Embryonic facial prominence (tissue), 1 donor: ENCODE data around the gene C2CD3.

Experiments
- DNase-seq: peaks from one replicate; pipeline ENCODE4 v3.0.0-alpha.2; 2016; ENCODE audit errors: extremely low spot score

C2CD3 gene

GRCh38 chr11:74020539-74020938, 150.3 kb downstream of the C2CD3 start:
- DNase-seq: no peak

DNA sequence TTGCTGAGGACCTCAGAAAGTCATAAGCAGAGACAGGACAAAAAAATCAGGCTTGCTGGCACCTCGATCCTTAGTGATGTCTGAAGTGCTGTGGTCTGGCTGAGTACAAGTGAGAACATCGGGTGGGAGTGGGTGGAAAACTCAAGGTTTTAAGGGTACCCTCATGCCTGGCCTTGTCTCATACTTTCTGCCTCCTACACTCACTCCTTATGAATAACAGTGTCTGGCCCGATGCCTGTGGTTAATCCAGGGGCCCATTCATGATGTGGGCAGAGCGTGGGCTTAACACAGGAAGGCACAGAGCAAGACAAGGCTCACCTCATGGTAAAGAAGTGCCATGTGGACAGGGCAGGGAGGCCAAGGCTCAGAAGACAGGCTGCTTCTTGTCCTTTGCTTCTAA, 150.9 kb downstream of the C2CD3 start:
- no peak for DNase-seq

DNA sequence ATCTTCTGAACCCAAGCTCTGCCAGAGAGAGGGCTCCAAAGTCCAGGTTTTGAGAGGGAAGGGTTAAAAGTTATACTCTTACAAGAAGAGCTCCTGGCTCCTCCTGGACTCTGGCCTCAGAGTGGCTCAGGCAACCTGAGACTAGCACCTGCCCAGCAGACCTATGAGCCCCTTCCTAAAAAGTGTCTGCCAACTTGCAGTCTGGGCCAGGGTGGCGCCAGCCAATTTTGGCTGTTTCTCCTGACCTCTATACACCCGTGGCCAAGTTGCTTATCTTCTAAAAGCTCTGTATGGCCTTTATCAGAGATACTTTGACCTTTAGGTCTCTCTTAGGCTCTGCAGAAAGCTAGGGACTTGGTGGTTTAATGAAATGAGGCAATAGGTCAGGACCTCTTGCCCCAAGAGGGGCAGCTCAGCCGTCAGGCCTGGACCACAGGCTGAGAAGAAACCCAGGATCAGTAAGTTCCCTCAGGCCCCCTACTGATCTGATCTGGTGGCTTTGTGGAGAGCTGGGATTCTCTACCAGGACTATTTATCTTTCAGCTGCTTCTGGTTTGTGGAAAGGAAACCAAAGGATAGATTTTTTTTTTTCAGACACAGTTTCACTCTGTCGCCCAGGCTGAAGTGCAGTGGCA, 151.6 kb downstream of the C2CD3 start:
- DNase-seq: no peak

GRCh38 chr11:74018331-74019005, 152.3 kb downstream of the C2CD3 start:
- no peak for DNase-seq

DNA sequence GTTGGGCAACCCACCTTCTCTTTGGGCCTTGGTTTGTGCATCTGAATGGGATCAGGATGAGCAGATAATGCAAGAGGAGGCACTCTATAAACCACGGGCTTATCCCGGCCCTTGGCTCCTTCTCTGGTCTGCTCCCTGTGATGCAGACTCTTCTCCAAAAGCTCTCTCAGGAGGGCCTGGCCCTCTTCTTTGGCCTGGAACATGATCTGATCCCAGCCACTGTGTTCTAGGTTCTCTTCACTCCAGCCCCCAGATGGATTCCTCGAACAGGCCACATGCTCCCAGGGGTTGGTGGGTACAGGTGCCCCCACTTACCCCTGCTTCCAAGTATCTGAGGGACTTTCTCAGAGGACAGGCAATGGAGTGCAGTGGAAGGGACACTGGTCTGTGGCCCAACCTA, 153.2 kb downstream of the C2CD3 start:
- DNase-seq: no peak

GRCh38 chr11:74015919-74016684, 154.7 kb downstream of the C2CD3 start:
- DNase-seq: no peak

GRCh38 chr11:74014880-74015279, 155.9 kb downstream of the C2CD3 start:
- no peak for DNase-seq

GRCh38 chr11:74013141-74013540, 157.7 kb downstream of the C2CD3 start:
- no peak for DNase-seq

DNA sequence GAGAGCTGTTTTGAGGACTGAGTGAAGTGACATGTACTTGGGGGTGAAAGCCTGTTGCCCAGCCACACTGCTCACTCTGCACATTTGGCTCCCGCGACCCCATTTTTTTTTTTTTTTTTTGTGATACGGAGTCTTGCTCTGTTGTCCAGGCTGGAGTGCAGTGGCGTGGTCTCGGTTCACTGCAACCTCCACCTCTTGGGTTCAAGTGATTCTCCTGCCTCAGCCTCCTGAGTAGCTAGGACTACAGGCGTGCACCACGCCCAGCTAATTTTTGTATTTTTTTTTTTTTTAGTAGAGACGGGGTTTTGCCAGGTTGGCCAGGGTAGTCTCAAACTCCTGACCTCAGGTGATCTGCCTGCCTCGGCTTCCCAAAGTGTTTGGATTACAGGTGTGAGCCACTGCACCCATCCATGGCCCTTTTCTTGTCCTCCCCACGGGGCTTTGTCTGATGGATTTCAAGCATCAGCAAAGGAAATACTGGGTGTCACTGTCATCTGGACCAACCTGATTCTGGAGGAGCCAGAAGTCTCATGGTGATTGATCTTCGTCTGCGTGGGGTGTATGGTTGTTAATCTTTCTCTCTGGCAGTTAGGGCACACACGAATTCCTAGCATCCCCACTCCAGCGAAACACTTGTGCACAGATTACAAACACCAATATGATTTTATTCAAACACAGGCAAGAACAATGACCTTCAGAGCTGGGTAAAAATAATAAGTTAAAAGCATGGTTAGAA, 158.6 kb downstream of the C2CD3 start:
- no peak for DNase-seq

DNA sequence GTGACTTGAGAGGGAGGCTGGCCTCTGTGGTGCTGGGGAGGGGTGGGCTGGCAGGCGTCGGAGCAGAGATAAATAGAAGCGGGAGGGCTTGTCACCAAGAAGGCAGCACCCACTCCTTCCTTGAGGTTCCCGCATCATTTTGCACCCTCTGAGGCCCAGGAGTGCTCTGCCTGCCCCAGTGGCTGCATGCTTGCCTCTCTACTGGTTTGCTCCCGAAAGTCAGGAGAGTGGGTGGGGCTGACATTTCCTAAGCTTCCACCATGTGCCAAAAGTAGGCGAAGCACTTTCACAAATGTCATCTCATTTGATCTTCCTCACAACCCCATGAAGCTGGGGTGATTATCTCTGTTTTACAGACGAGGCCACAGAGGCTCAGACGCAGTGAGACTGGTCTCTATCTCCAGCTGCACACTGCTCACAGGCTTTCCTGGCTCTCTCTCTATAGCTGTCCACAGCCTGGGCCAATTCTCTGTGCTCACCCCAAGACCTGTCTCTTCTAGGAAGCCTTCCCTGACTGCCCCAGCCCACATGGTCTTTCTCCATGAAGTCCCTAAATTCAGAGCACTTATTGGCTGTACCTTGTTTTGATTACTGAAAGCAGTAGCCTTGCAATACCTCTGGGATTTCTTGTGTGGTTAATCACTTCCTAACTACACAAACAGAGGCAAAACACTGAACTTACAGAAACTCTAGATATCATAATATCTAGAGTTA, 159.3 kb downstream of the C2CD3 start:
- DNase-seq: no peak

- no peak for DNase-seq
Measured at GRCh38 chr11:74010306-74011300, 160.2 kb downstream of the C2CD3 start.

DNA sequence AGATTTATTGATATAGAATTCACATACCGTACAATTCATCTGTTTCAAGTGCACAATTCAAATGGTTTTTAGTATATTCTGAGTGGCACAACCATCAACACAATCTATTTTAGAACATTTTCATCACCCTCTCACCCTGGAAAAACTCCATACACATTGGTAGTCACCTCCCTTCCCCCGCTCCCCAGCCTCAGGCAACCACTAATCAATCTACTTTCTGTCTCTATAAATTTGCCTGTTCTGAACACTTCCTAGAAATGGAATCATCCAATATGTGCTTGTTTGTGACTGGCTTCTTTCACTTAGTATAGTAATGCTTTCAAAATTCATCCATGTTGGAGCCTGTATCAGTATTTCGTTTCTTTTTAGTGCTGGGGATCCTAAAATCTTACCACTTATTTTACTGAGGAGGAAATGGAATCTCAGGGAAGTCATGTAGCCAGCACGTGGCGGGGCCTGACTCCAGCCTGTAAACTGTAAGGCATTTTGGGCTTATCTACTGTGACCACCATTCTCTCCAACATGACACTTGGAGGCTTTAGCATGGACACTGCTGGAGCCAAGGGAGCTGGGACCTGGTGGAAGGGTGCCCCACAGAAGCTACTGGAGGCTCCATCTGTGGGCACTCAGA, 161.0 kb downstream of the C2CD3 start:
- no peak for DNase-seq

DNA sequence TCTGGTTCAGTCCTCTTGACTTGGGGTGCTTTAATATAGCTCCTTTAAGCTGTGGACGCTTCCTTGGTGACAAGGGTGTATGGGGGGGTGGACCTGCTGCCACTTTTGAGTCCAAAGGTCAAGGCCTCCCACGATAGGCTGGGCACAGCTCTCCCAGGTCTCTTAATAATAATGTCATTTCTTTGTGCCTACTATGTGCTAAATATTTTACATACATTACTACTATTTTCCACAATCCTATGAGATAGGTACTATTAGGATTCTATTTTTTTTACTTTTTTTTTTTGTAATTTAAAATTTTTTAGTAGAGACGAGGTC, 161.6 kb downstream of the C2CD3 start:
- DNase-seq: no peak

DNA sequence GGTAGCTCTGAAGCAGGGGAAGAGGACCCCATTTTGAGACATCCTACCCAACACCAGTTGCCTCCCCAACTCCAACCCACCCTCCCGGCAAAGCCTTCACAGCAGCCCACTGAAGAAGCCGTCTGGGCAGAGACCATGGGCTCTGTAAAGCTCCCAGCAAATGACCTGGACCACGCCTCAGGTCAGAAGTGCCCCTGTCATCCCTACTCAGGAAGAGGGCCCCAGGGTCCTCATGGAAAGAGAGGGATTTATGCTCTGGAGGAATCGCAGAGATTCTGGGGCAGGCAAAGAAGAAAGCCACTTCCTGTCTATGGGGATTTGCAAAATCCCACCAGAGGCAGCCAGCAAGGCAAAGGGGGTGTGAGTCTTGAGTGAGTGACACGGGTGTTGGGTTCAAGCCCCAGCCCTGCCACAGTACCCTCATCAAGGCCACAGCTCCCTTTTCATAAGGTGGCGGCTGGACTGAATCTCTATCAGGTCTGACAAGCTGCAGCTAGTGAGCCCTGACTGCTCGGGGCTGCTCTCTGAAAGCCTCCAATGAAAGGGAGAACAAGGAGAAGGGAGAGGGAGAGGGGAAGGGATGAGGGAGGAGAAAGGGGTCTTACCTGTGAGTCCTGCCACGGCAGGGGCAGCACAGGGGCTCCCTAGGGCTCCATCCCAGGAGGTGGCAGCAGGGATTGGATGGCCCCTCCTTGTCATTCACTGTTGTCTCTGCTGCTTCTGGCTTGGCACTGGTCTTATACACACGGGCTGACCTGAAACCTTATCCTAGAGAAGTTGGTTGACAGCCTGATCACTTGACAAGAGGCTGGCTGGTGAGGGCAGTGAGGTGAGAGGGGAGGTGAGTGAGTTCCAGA, 162.2 kb downstream of the C2CD3 start, which contains the start of gene UCP3:
Gene UCP3, minus strand, starts transcription at position 713 of the 857 bp plus-strand sequence. CDS start 2,043 bp downstream, outside the sequence.
- DNase-seq: no peak

DNA sequence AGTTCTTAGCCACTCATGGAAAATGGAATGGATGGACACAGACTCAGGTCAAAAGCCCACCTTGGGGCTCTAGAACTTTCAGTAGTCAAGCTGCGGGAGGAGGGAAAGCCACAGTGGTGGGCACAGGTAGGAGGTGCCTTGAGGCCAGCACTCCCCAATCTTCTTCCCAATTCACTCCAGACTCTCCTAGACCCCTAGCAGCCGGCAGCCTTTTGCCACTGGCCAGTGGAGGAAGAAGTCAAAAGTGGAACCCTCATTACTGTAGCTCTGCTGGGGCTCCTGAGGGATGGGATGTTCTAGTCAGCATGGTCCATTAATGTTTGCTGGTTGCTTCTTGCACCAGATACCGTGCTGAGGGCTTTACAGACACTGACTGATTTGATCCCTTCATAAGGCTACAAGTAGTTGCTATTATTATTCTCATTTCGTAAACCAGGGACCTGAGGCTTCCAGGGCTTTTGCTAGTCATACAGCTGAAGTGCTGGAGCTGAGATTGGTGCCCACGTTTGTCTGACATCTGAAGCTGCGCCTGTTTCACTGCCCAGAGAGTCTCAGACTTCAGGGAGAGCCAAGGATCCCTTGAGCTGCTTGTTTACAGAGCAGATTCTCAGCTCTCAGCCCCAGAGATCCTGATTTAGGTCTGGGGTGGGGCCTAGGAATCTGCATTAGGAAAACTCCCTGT, 163.0 kb downstream of the C2CD3 start:
- DNase-seq: no peak

DNA sequence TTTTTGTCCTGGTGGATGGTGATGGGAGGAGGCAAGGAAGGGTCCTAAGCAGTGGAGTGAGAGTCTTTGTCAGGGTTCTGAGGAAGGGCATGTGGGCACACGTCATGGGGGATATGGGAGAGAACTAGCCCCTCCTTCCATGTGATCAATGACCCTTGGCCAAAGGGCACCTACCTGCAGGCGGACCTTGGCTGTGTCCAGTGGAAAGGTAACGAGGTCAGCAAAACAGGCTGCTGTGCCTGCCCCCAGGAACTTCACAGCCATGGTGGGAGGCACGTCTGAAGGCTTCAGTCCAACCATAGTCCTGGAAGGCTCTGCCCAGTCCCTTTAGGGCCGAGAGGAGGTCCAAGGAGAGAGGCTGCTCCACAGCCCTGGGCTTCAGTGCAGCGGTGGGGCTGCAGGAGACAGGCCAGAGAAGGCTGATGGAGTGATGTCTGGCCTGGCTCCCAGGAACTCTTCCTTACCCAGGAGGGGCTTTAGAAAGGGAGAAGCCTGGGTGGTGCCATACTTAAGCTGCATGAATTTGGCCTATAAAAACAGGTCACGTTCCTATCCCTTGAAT, 164.0 kb downstream of the C2CD3 start:
- no peak for DNase-seq

GRCh38 chr11:74005721-74006517, 164.9 kb downstream of the C2CD3 start:
- no peak for DNase-seq
